Measurements from ENCODE around the gene DDX3Y.

Gene DDX3Y

GRCh38 chrY:12904618-12905516 lies at the start of gene DDX3Y:
Gene DDX3Y, plus strand, starts transcription at chrY:12904868. Its CDS starts 69 bp downstream, at chrY:12904937.
- Mint-ChIP-seq H3K9me3 (no peaks in the 10 kb centered on the region), H3K27me3 (no peaks in the 10 kb centered on the region), H3K4me3 (peak within 1 kb of the TSS; percentile 97), H3K27ac (ENCODE audit: low read depth) (peak within 1 kb of the TSS; percentile 99), H3K4me1 (peaks cover 27% of the 10 kb centered on the region), H3K36me3 (ENCODE audit: insufficient read depth) (peaks cover 48% of the 10 kb centered on the region)
- ATAC-seq (replicated peaks; ENCODE audit: extremely low read depth, poor library complexity, severe bottlenecking) (peak; percentile 89), DNase-seq (ENCODE audit: low spot score in 2 of 2) (peak; percentile 60 to 94)

- Mint-ChIP-seq H3K27ac (ENCODE audit: low read depth) (peak overlapping the region; percentile 74), H3K27me3 (no peaks in the 10 kb centered on the region), H3K9me3 (no peaks in the 10 kb centered on the region), H3K4me1 (no peaks in the 10 kb centered on the region), H3K36me3 (ENCODE audit: insufficient read depth) (peaks cover 66% of the 10 kb centered on the region), H3K4me3 (no peak overlapping the region)
- ATAC-seq (replicated peaks; ENCODE audit: extremely low read depth, poor library complexity, severe bottlenecking) (no peak), DNase-seq (ENCODE audit: low spot score in 2 of 2) (no peak)
Observed at GRCh38 chrY:12855791-12856275, 48.8 kb upstream of the DDX3Y start.

GRCh38 chrY:12867960-12868359 lies 36.7 kb upstream of the DDX3Y start:
- no peaks in the 10 kb centered on the region for H3K9me3 Mint-ChIP-seq
- peaks cover 4% of the 10 kb centered on the region for H3K36me3 Mint-ChIP-seq (ENCODE audit: insufficient read depth)
- ATAC-seq (replicated peaks; ENCODE audit: extremely low read depth, poor library complexity, severe bottlenecking) (no peak), DNase-seq (ENCODE audit: low spot score in 2 of 2) (no peak)
- no peak overlapping the region for H3K27ac Mint-ChIP-seq (ENCODE audit: low read depth)
- no peaks in the 10 kb centered on the region for H3K27me3 Mint-ChIP-seq
- H3K4me1 Mint-ChIP-seq, result no peaks in the 10 kb centered on the region
- H3K4me3 Mint-ChIP-seq, result no peak overlapping the region

GRCh38 chrY:12896973-12897372 lies 7.7 kb upstream of the DDX3Y start:
- ATAC-seq (replicated peaks; ENCODE audit: extremely low read depth, poor library complexity, severe bottlenecking), result no peak
- Mint-ChIP-seq H3K27me3 (peaks cover 26% of the 10 kb centered on the region), H3K27ac (ENCODE audit: low read depth) (no peak overlapping the region), H3K4me1 (no peaks in the 10 kb centered on the region), H3K4me3 (no peak overlapping the region), H3K9me3 (no peaks in the 10 kb centered on the region), H3K36me3 (ENCODE audit: insufficient read depth) (no peaks in the 10 kb centered on the region)
- DNase-seq (ENCODE audit: low spot score in 2 of 2), result no peak

- Mint-ChIP-seq H3K27me3 (peaks cover 15% of the 10 kb centered on the region), H3K4me3 (no peak overlapping the region), H3K27ac (ENCODE audit: low read depth) (no peak overlapping the region), H3K4me1 (no peaks in the 10 kb centered on the region), H3K36me3 (ENCODE audit: insufficient read depth) (no peaks in the 10 kb centered on the region), H3K9me3 (no peaks in the 10 kb centered on the region)
- DNase-seq (ENCODE audit: low spot score in 2 of 2) (no peak), ATAC-seq (replicated peaks; ENCODE audit: extremely low read depth, poor library complexity, severe bottlenecking) (no peak)
Observed at GRCh38 chrY:12898604-12899003, 6.1 kb upstream of the DDX3Y start.

GRCh38 chrY:12905517-12905872 lies 827 bp downstream of the DDX3Y start:
- Mint-ChIP-seq H3K27ac (ENCODE audit: low read depth) (peak overlapping the region; percentile 99), H3K27me3 (no peaks in the 10 kb centered on the region), H3K36me3 (ENCODE audit: insufficient read depth) (peaks cover 55% of the 10 kb centered on the region), H3K4me1 (peaks cover 34% of the 10 kb centered on the region), H3K4me3 (peak overlapping the region; percentile 97), H3K9me3 (no peaks in the 10 kb centered on the region)
- peak; percentile 54 for ATAC-seq (replicated peaks; ENCODE audit: extremely low read depth, poor library complexity, severe bottlenecking)
- DNase-seq (ENCODE audit: low spot score in 2 of 2), result peak; percentile 26 to 74

GRCh38 chrY:12905895-12906294 lies 1.2 kb downstream of the DDX3Y start:
- peaks cover 36% of the 10 kb centered on the region for H3K4me1 Mint-ChIP-seq
- DNase-seq (ENCODE audit: low spot score in 2 of 2) (no peak), ATAC-seq (replicated peaks; ENCODE audit: extremely low read depth, poor library complexity, severe bottlenecking) (no peak)
- peak overlapping the region; percentile 99 for H3K27ac Mint-ChIP-seq (ENCODE audit: low read depth)
- no peaks in the 10 kb centered on the region for H3K27me3 Mint-ChIP-seq
- peaks cover 59% of the 10 kb centered on the region for H3K36me3 Mint-ChIP-seq (ENCODE audit: insufficient read depth)
- peak overlapping the region; percentile 97 for H3K4me3 Mint-ChIP-seq
- no peaks in the 10 kb centered on the region for H3K9me3 Mint-ChIP-seq

- Mint-ChIP-seq H3K27me3 (no peaks in the 10 kb centered on the region), H3K9me3 (no peaks in the 10 kb centered on the region), H3K36me3 (ENCODE audit: insufficient read depth) (peaks cover 93% of the 10 kb centered on the region), H3K4me3 (no peak overlapping the region), H3K27ac (ENCODE audit: low read depth) (no peak overlapping the region), H3K4me1 (peaks cover 42% of the 10 kb centered on the region)
- ATAC-seq (replicated peaks; ENCODE audit: extremely low read depth, poor library complexity, severe bottlenecking) (no peak), DNase-seq (ENCODE audit: low spot score in 2 of 2) (no peak)
Observed at GRCh38 chrY:12913541-12913940, 8.9 kb downstream of the DDX3Y start.

GRCh38 chrY:12928043-12928442 lies 23.4 kb downstream of the DDX3Y start:
- Mint-ChIP-seq H3K4me3 (no peak overlapping the region), H3K36me3 (ENCODE audit: insufficient read depth) (peaks cover 17% of the 10 kb centered on the region), H3K4me1 (peaks cover 2% of the 10 kb centered on the region), H3K27ac (ENCODE audit: low read depth) (no peak overlapping the region), H3K9me3 (no peaks in the 10 kb centered on the region), H3K27me3 (no peaks in the 10 kb centered on the region)
- ATAC-seq (replicated peaks; ENCODE audit: extremely low read depth, poor library complexity, severe bottlenecking) (no peak), DNase-seq (ENCODE audit: low spot score in 2 of 2) (no peak)

GRCh38 chrY:12941725-12942687 lies 37.3 kb downstream of the DDX3Y start:
- Mint-ChIP-seq H3K27me3 (peaks cover 11% of the 10 kb centered on the region), H3K36me3 (ENCODE audit: insufficient read depth) (no peaks in the 10 kb centered on the region), H3K9me3 (no peaks in the 10 kb centered on the region), H3K27ac (ENCODE audit: low read depth) (no peak overlapping the region), H3K4me1 (no peaks in the 10 kb centered on the region), H3K4me3 (no peak overlapping the region)
- DNase-seq (ENCODE audit: low spot score in 2 of 2) (no peak), ATAC-seq (replicated peaks; ENCODE audit: extremely low read depth, poor library complexity, severe bottlenecking) (no peak)
